Ovary (tissue), 3 donors: ENCODE data around the gene USP32.

Experiments used
- EP300 ChIP-seq: sonication (generic); formaldehyde crosslinking; IDR thresholded peaks from one replicate; pipeline ENCODE4 v1.6.1; 2017; ENCODE audit warnings: antibody characterized with exemption
- POLR2A ChIP-seq: fragments of 450-650 bp; IDR thresholded peaks from one replicate; pipeline ENCODE4 v1.6.1; 2017; ENCODE audit warnings: antibody characterized with exemption, mild to moderate bottlenecking, moderate library complexity
- TF ChIP-seq, protein P1 (sequence below), 3 donors: fragments of 450-650 bp in 2 of 3; fragments of 200-600 bp in 1 of 3; IDR thresholded peaks; one replicate each; pipeline versions ENCODE4 v1.5.1 to v1.8.0; 2016 to 2022; ENCODE audit warnings: antibody characterized with exemption in 3 of 3, mild to moderate bottlenecking in 1 of 3
- donor health status: DM: no; HTN: no; CAD: no.

DNA sequence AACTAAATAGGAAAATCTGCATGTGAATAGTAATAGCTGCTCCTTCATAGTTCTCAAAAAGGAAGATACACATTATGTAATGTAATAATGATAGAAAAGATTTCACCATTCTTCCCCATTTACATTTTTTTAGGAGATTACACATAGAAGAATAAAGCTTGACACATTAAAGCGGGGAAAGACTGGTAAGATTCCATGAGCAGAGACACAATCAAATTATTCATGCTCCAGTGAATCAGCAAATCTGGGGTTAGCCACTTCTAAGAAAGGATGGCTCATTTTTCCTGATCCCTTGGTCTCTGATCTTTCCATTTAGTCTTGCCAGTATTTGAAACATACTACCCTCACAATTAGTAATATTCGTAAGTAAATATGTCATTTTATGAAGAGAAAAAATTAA, 160.2 kb downstream of the USP32 start:
- TF ChIP-seq, protein P1, sequence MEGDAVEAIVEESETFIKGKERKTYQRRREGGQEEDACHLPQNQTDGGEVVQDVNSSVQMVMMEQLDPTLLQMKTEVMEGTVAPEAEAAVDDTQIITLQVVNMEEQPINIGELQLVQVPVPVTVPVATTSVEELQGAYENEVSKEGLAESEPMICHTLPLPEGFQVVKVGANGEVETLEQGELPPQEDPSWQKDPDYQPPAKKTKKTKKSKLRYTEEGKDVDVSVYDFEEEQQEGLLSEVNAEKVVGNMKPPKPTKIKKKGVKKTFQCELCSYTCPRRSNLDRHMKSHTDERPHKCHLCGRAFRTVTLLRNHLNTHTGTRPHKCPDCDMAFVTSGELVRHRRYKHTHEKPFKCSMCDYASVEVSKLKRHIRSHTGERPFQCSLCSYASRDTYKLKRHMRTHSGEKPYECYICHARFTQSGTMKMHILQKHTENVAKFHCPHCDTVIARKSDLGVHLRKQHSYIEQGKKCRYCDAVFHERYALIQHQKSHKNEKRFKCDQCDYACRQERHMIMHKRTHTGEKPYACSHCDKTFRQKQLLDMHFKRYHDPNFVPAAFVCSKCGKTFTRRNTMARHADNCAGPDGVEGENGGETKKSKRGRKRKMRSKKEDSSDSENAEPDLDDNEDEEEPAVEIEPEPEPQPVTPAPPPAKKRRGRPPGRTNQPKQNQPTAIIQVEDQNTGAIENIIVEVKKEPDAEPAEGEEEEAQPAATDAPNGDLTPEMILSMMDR (IDR thresholded peaks at IDR 0.05), result no peak
- TF ChIP-seq EP300 (no peak), POLR2A (no peak)
